HG02678 (cell line): Measurements from ENCODE around the gene PKLR.

ENCODE experiments used
- ATAC-seq: cut with Tn5 transposase; IDR thresholded peaks from one replicate; pipeline ENCODE4 v1.9.1; 2021; ENCODE audit warnings: mild to moderate bottlenecking, moderate library complexity; ENCODE audit not compliant: unreplicated experiment

PKLR gene

GRCh38 chr1:155286544-155286943 is 14.7 kb downstream of the PKLR start:
- ATAC-seq: no peak

GRCh38 chr1:155285631-155286044 is 15.6 kb downstream of the PKLR start:
- no peak for ATAC-seq

- no peak for ATAC-seq
Observed at GRCh38 chr1:155285063-155285462, 16.2 kb downstream of the PKLR start.

GRCh38 chr1:155284476-155284875 is 16.8 kb downstream of the PKLR start:
- no peak for ATAC-seq

GRCh38 chr1:155282488-155283091 is 18.6 kb downstream of the PKLR start:
- ATAC-seq: no peak

- no peak for ATAC-seq
Observed at GRCh38 chr1:155279268-155279667, 22.0 kb downstream of the PKLR start.

GRCh38 chr1:155278689-155279160 is 22.5 kb downstream of the PKLR start:
- no peak for ATAC-seq

GRCh38 chr1:155277902-155278688 is 23.1 kb downstream of the PKLR start:
- ATAC-seq: no peak

GRCh38 chr1:155277070-155277901 is 24.0 kb downstream of the PKLR start, which contains the start of gene HCN3:
HCN3 (plus strand) TSS chr1:155277463; CDS start chr1:155277591, 128 bp downstream.
- peak; percentile 64 for ATAC-seq

- peak; percentile 80 for ATAC-seq
Observed at GRCh38 chr1:155273343-155274245, 27.6 kb downstream of the PKLR start, which contains the start of gene CLK2. CLK2 (minus strand) TSS chr1:155273504; CDS start chr1:155270977, 2,527 bp downstream.

- ATAC-seq: peak; percentile 36
Observed at GRCh38 chr1:155272466-155273342, 28.5 kb downstream of the PKLR start.

GRCh38 chr1:155269381-155269780 is 31.9 kb downstream of the PKLR start:
- no peak for ATAC-seq

- no peak for ATAC-seq
Observed at GRCh38 chr1:155268630-155269029, 32.6 kb downstream of the PKLR start.

GRCh38 chr1:155267373-155267772 is 33.9 kb downstream of the PKLR start:
- no peak for ATAC-seq

GRCh38 chr1:155266553-155266952 is 34.7 kb downstream of the PKLR start:
- ATAC-seq: no peak

- ATAC-seq: no peak
Observed at GRCh38 chr1:155263067-155263466, 38.2 kb downstream of the PKLR start.

- ATAC-seq: peak; percentile 95
Observed at GRCh38 chr1:155261852-155262673, 39.2 kb downstream of the PKLR start, which contains the start of gene SCAMP3. SCAMP3 (minus strand) TSS chr1:155262360; CDS start chr1:155262151, 209 bp downstream.

GRCh38 chr1:155261493-155261851 is 39.8 kb downstream of the PKLR start:
- ATAC-seq: peak; percentile 2
